Parathyroid adenoma (tissue), 2 donors: ENCODE results near the gene ADAMTS10.
A peak's percentile ranks its signal among the peaks of the same experiment; 100 is the strongest.

ENCODE experiments used
- H2AFZ ChIP-seq: fragments of 300-600 bp; sonication (generic); one replicate; pipeline ENCODE4 v1.7.0; 2017; ENCODE audit warnings: antibody characterized with exemption, mild to moderate bottlenecking
- H3K27ac ChIP-seq: fragments of 300-600 bp; sonication (generic); one replicate; pipeline ENCODE4 v1.7.0; 2017
- H3K27me3 ChIP-seq: fragments of 300-600 bp; sonication (generic); one replicate; pipeline ENCODE4 v1.7.0; 2017; ENCODE audit warnings: low read length; ENCODE audit not compliant: control insufficient read depth, insufficient read depth
- H3K36me3 ChIP-seq: fragments of 300-600 bp; sonication (generic); one replicate; pipeline ENCODE4 v1.7.0; 2017; ENCODE audit warnings: low read length; ENCODE audit not compliant: control insufficient read depth, insufficient read depth
- H3K4me1 ChIP-seq: fragments of 300-600 bp; sonication (generic); one replicate; pipeline ENCODE4 v1.7.0; 2017; ENCODE audit warnings: control low read depth
- H3K4me2 ChIP-seq: fragments of 300-600 bp; sonication (generic); one replicate; pipeline ENCODE4 v1.7.0; 2017; ENCODE audit warnings: low read length
- H3K4me3 ChIP-seq: fragments of 300-600 bp; sonication (generic); one replicate; pipeline ENCODE4 v1.7.0; 2017; ENCODE audit warnings: low read depth, low read length
- H3K79me2 ChIP-seq: fragments of 300-600 bp; sonication (generic); one replicate; pipeline ENCODE4 v1.7.0; 2017; ENCODE audit warnings: control low read depth
- H3K9ac ChIP-seq: fragments of 300-600 bp; sonication (generic); one replicate; pipeline ENCODE4 v1.7.0; 2017; ENCODE audit warnings: mild to moderate bottlenecking
- H3K9me3 ChIP-seq: fragments of 300-600 bp; sonication (generic); one replicate; pipeline ENCODE4 v1.7.0; 2017; ENCODE audit warnings: low read length; ENCODE audit not compliant: control insufficient read depth
- TF ChIP-seq, protein P1 (sequence below): fragments of 300-600 bp; sonication (generic); IDR thresholded peaks from one replicate; pipeline ENCODE4 v1.7.0; 2017; ENCODE audit warnings: antibody characterized with exemption, mild to moderate bottlenecking
- donor health status: primary hyperparathyroidism.

The ADAMTS10 gene

DNA sequence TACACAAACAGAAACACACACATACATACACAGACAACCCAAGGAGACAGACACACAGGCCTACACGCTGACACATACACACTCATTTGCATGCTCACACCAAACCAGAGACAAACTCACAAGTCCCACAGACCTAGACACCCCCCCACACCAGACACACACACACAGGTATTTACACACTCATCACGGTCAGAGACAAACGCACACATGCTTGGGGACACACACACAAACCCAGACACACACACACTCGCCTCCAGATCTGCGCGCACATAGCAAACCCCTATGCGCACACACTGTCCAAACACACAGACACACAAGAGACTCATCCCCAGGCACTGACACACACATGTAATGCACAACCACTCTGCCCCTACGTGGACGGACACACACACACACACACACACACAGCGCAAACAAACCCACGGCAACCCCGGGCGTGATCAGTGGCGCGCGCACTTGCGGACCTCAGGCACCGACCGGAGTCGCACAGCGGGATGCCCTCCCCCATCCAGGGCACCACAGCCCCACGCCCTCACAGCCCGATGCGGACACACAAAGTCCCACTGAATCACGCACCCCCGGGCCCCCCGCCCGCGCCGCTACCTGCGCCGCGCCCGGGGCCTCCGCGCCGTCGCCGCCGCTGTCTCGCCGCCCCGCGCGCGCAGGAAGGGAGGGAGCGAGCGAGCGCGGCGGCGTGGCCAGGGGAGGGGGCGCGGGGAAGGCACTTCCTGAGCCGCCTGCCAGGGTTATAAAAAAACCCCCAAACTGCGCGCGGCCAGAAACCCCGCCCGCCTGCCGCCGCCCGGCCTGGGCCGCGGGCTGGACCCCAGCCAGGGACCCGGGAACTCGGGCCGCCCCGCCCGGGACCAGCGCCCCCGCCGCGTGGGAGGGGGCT is at the start of gene ADAMTS10:
TSS of gene ADAMTS10 (minus strand) at position 675 of the 895 bp plus-strand sequence. CDS start 5,005 bp downstream, outside the sequence.
- Histone ChIP-seq H3K79me2 (no peaks in the 10 kb centered on the region), H3K9ac (peak within 1 kb of the TSS; percentile 42), H3K27ac (peak within 1 kb of the TSS; percentile 85)

DNA sequence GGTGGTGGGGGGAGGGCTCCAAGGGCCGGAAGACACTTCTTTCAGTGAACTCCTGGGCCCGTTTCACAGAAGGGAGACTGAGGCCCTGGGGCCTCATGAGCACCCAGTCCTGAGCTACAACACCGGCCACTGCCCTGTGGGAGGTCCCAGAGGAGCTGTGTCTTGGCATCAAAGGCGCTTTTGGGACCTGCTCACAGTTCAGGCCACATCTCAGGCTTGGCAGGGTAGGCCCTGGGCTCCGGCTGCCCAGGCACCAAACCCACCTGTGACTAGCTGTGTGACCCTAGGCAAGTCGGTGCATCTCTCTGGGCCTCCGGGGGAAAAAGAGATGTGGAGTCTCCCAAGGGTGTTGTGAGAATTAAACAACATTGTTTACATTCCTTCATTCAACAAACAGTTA is 49.4 kb upstream of the ADAMTS10 start:
- Histone ChIP-seq H3K9me3 (no peaks in the 10 kb centered on the region), H2AFZ (no peak overlapping the region), H3K9ac (no peak overlapping the region), H3K4me3 (no peak overlapping the region), H3K27me3 (no peaks in the 10 kb centered on the region), H3K4me2 (no peak overlapping the region), H3K79me2 (no peaks in the 10 kb centered on the region), H3K4me1 (no peaks in the 10 kb centered on the region), H3K27ac (no peak overlapping the region), H3K36me3 (no peaks in the 10 kb centered on the region)
- TF ChIP-seq, protein P1, sequence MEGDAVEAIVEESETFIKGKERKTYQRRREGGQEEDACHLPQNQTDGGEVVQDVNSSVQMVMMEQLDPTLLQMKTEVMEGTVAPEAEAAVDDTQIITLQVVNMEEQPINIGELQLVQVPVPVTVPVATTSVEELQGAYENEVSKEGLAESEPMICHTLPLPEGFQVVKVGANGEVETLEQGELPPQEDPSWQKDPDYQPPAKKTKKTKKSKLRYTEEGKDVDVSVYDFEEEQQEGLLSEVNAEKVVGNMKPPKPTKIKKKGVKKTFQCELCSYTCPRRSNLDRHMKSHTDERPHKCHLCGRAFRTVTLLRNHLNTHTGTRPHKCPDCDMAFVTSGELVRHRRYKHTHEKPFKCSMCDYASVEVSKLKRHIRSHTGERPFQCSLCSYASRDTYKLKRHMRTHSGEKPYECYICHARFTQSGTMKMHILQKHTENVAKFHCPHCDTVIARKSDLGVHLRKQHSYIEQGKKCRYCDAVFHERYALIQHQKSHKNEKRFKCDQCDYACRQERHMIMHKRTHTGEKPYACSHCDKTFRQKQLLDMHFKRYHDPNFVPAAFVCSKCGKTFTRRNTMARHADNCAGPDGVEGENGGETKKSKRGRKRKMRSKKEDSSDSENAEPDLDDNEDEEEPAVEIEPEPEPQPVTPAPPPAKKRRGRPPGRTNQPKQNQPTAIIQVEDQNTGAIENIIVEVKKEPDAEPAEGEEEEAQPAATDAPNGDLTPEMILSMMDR = no peak

More for the DNA sequence above, at the start of gene ADAMTS10:
- peak within 1 kb of the TSS; percentile 91 for H2AFZ ChIP-seq
- peak within 1 kb of the TSS; percentile 75 for H3K4me3 ChIP-seq
- TF ChIP-seq, protein P1 = no peak
- no peaks in the 10 kb centered on the region for H3K36me3 ChIP-seq
- peak within 1 kb of the TSS; percentile 94 for H3K4me2 ChIP-seq
- H3K27me3 ChIP-seq = no peaks in the 10 kb centered on the region
- no peaks in the 10 kb centered on the region for H3K9me3 ChIP-seq
- H3K4me1 ChIP-seq = peaks cover 7% of the 10 kb centered on the region

DNA sequence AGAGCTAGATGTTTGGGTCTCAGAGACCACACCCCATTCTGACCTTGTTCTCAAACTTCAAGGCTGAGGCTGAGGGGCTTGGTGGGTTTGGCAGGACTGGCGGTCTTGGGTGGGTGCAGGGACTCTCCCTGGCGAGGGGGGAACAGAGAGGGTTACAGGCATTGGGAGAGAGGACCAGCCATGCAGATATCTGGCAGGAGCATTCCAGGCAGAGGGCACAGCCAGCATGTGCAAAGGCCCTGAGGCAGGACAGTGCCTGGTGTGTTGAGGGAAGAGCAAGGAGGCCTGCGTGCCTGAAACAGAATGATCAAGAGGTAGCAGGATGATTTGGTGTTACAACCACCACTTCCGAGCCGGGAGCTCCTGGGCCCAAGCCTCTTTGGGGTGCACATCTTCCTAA is 47.4 kb upstream of the ADAMTS10 start:
- Histone ChIP-seq H3K36me3 (no peaks in the 10 kb centered on the region), H2AFZ (no peak overlapping the region), H3K9ac (no peak overlapping the region), H3K4me1 (no peaks in the 10 kb centered on the region), H3K27ac (no peak overlapping the region), H3K9me3 (no peaks in the 10 kb centered on the region), H3K27me3 (no peaks in the 10 kb centered on the region), H3K4me3 (no peak overlapping the region), H3K4me2 (no peak overlapping the region), H3K79me2 (no peaks in the 10 kb centered on the region)
- TF ChIP-seq, protein P1 = no peak

DNA sequence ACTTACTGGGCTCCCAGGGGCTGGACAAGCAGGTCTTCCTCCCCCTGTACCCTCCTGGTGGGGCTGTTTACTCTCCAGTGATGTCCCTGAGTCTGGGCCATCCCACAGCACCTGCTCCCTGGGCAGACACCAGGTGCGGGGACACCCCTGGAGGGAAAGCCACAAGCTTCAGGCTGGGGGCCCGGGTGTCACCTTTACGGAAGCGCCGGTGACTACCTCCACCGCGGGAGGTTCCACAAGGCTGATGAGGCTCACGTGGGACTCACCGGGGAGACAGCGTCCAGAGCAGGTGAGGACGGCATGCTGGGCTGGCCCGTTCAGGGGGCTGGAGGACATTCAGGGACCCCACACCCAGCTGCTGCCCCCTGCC is 44.8 kb upstream of the ADAMTS10 start:
- H3K36me3 ChIP-seq = no peaks in the 10 kb centered on the region
- no peak overlapping the region for H3K4me2 ChIP-seq
- H3K27ac ChIP-seq = no peak overlapping the region
- no peaks in the 10 kb centered on the region for H3K79me2 ChIP-seq
- TF ChIP-seq, protein P1 = no peak
- H2AFZ ChIP-seq = no peak overlapping the region
- no peaks in the 10 kb centered on the region for H3K9me3 ChIP-seq
- H3K9ac ChIP-seq = no peak overlapping the region
- H3K27me3 ChIP-seq = no peaks in the 10 kb centered on the region
- no peak overlapping the region for H3K4me3 ChIP-seq
- H3K4me1 ChIP-seq = no peaks in the 10 kb centered on the region
